PFSK-1 (cell line): ENCODE measurements around the gene PER1.

Source experiments
- FOXP2 ChIP-seq: optimal IDR thresholded peaks from 2 replicates; pipeline ENCODE3; 2011; ENCODE audit warnings: borderline replicate concordance, control low read depth, inconsistent platforms; ENCODE audit not compliant: insufficient read depth; ENCODE audit errors: extremely low read length, extremely low read depth
- POLR2AphosphoS5 ChIP-seq: IDR thresholded peaks from 2 replicates; pipeline ENCODE4 v1.6.1; 2012; ENCODE audit warnings: low read depth, mild to moderate bottlenecking, control low read depth, low read length, moderate library complexity
- REST ChIP-seq, 2 experiments: IDR thresholded peaks; 2 replicates each; pipeline versions ENCODE4 v1.6.1 to v1.8.0; 2011 to 2012; ENCODE audit warnings: low read depth in 2 of 2, low read length in 2 of 2, control low read depth in 1 of 2, inconsistent platforms in 1 of 2, mild to moderate bottlenecking in 1 of 2, moderate library complexity in 1 of 2; ENCODE audit not compliant: insufficient read depth in 1 of 2
- SIN3A ChIP-seq: IDR thresholded peaks from 2 replicates; pipeline ENCODE4 v1.6.1; 2012; ENCODE audit warnings: mild to moderate bottlenecking, low read length, moderate library complexity, borderline replicate concordance; ENCODE audit not compliant: insufficient read depth
- TAF1 ChIP-seq: IDR thresholded peaks from 2 replicates; pipeline ENCODE4 v1.6.1; 2012; ENCODE audit warnings: low read length, control low read depth, borderline replicate concordance; ENCODE audit not compliant: insufficient read depth

The PER1 gene

GRCh38 chr17:8189711-8190477 is 37.7 kb upstream of the PER1 start, which contains the start of gene BORCS6:
BORCS6 (minus strand) TSS chr17:8190180; CDS start chr17:8190140, 40 bp downstream.
- TF ChIP-seq REST (IDR thresholded peaks at IDR 0.05; ENCODE audit: insufficient read depth in 1 of 2, low read depth in 2 of 2, low read length in 2 of 2) (no peak), POLR2AphosphoS5 (peak; percentile 62; the same call in 1 of the 2 replicates), SIN3A (peak; percentile 73; the same call in 1 of the 2 replicates), TAF1 (no peak), FOXP2 (peak; percentile 37)

- TF ChIP-seq FOXP2: no peak
- TF ChIP-seq REST (IDR thresholded peaks at IDR 0.05; ENCODE audit: insufficient read depth in 1 of 2, low read depth in 2 of 2, low read length in 2 of 2): no peak
- TF ChIP-seq SIN3A: no peak
- TF ChIP-seq TAF1: no peak
- TF ChIP-seq POLR2AphosphoS5: no peak
Observed at GRCh38 chr17:8189041-8189710, 37.0 kb upstream of the PER1 start.

GRCh38 chr17:8188263-8188839 is 36.1 kb upstream of the PER1 start:
- no peak for TF ChIP-seq TAF1
- no peak for TF ChIP-seq SIN3A
- no peak for TF ChIP-seq FOXP2
- TF ChIP-seq REST (IDR thresholded peaks at IDR 0.05; ENCODE audit: insufficient read depth in 1 of 2, low read depth in 2 of 2, low read length in 2 of 2): no peak
- TF ChIP-seq POLR2AphosphoS5: no peak

GRCh38 chr17:8187517-8188262 is 35.5 kb upstream of the PER1 start:
- TF ChIP-seq TAF1 (no peak), SIN3A (peak; percentile 95; the same call in 1 of the 2 replicates)

- TF ChIP-seq SIN3A: 0 out of 2 replicates have a peak, but pooled peaks have one; percentile 44
- peak; percentile 57; the same call in 1 of the 2 replicates for TF ChIP-seq TAF1
- TF ChIP-seq FOXP2: peak; percentile 14
- TF ChIP-seq REST (IDR thresholded peaks at IDR 0.05; ENCODE audit: insufficient read depth in 1 of 2, low read depth in 2 of 2, low read length in 2 of 2): peak in 1 of 2 experiments; percentile 39; a peak in 1 of 4 replicates
- no peak for TF ChIP-seq POLR2AphosphoS5
Observed at GRCh38 chr17:8186787-8187516, 34.7 kb upstream of the PER1 start.
